ENCODE results near the gene TLE2.

TLE2 gene

GRCh38 chr19:2977746-2978138 is 51.3 kb downstream of the TLE2 start:
- peaks cover 15 to 23% of the 10 kb centered on the region in 2 donors for H3K4me1 ChIP-seq (ENCODE audit: control insufficient read depth in 2 of 2, insufficient read depth in 1 of 2, low read depth in 1 of 2, low read length in 2 of 2)
- peaks cover 3 to 52% (median 45%) of the 10 kb centered on the region in 3 experiments for H3K27me3 ChIP-seq (ENCODE audit: control insufficient read depth in 3 of 3, insufficient read depth in 3 of 3, low read depth in 1 of 3, low read length in 3 of 3)
- H2AFZ ChIP-seq (ENCODE audit: low read length), result peak overlapping the region; percentile 8
- no CpG with 5 or more reads among the region's 10 CpGs for WGBS, 2 donors (ENCODE audit: extremely low coverage in 2 of 2, insufficient read length in 2 of 2, insufficient replicate concordance in 1 of 2)
- no peak overlapping the region for H4K91ac ChIP-seq (ENCODE audit: low read depth, low read length, poor library complexity)
- H3K23ac ChIP-seq (ENCODE audit: low read depth, low read length, poor library complexity), result no peak overlapping the region
- no peak overlapping the region for H3K9ac ChIP-seq (ENCODE audit: low read depth, low read length, poor library complexity)
- no peaks in the 10 kb centered on the region for H3K79me1 ChIP-seq (ENCODE audit: low read depth, low read length)
- H2AK5ac ChIP-seq (ENCODE audit: low read depth, low read length), result no peak overlapping the region
- no peak overlapping the region for H2BK12ac ChIP-seq (ENCODE audit: low read length)
- no peak overlapping the region for H3K14ac ChIP-seq (ENCODE audit: low read length)
- no peak overlapping the region for H3K4me2 ChIP-seq (ENCODE audit: insufficient read depth, low read length, poor library complexity, severe bottlenecking)
- H3K18ac ChIP-seq (ENCODE audit: low read length), result no peak overlapping the region
- no peak overlapping the region for H2BK5ac ChIP-seq (ENCODE audit: low read length)
- H2BK120ac ChIP-seq (ENCODE audit: low read depth, low read length), result no peak overlapping the region
- DNase-seq (ENCODE audit: low spot score), result no peak
- H3K9me3 ChIP-seq (replicated peaks in 1 of 2; ENCODE audit: control insufficient read depth in 2 of 2, insufficient read depth in 1 of 2, low read depth in 1 of 2, low read length in 2 of 2), result no peaks in the 10 kb centered on the region
- no peak overlapping the region for H3K4me3 ChIP-seq (ENCODE audit: low read length in 2 of 2)
- no peak overlapping the region for H2BK15ac ChIP-seq (ENCODE audit: low read length)
- H4K8ac ChIP-seq (ENCODE audit: low read depth, low read length), result no peak overlapping the region
- H3K36me3 ChIP-seq (replicated peaks in 1 of 2; ENCODE audit: control insufficient read depth in 2 of 2, insufficient read depth in 2 of 2, low read length in 2 of 2), result no peaks in the 10 kb centered on the region
- no peak overlapping the region for H3K4ac ChIP-seq (ENCODE audit: low read length)
- H3K27ac ChIP-seq (replicated peaks; ENCODE audit: low read length), result no peak overlapping the region

DNA sequence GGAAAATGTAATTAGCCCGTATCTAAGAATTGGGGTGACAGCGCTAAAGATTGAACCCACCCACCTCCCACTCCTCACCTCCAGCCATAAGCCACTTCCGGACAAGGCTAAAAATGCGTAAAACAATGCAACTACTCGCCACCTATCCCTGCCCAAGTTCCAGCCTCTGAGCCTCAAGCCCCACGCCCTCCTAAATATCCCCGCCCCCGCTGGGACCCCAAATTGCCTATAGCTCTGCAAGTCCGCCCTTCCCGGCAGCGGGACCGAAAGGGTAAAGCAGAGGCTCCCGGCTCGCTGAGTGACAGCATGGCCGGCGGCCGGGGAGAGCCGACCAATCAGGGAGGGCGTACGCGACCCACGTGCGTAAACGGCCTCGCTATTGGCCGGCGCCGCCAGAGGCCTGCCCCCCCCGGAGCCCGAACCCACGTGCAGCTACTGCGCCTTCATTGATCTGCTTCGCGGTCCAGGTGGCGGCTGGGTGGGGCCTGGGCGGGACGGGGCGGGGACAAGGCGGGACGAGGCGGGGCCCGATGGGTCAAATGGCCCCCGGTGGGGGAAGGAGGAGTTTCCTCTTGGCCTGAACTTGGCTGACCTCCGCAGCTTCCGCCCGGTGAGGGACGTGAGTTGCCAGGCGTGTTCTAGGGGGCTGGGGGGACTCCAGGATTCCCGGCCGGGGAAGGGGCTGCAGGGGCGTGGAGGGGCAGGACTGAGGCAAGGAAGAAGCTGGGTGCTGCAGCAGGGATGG is 51.9 kb downstream of the TLE2 start, which contains the start of gene TLE6:
Gene TLE6 (plus strand): TSS at position 564 of the 745 bp plus-strand sequence. CDS start 670 bp downstream, outside the sequence.
- Histone ChIP-seq H2BK5ac (ENCODE audit: low read length) (no peak within 1 kb of the TSS), H4K91ac (ENCODE audit: low read depth, low read length, poor library complexity) (no peak within 1 kb of the TSS), H2BK120ac (ENCODE audit: low read depth, low read length) (no peak within 1 kb of the TSS), H3K27ac (replicated peaks; ENCODE audit: low read length) (no peak within 1 kb of the TSS), H3K4me3 (ENCODE audit: low read length in 2 of 2) (peak within 1 kb of the TSS; percentile 31 to 69), H3K14ac (ENCODE audit: low read length) (no peak within 1 kb of the TSS), H3K9ac (ENCODE audit: low read depth, low read length, poor library complexity) (no peak within 1 kb of the TSS), H3K18ac (ENCODE audit: low read length) (peak within 1 kb of the TSS; percentile 72), H3K4me2 (ENCODE audit: insufficient read depth, low read length, poor library complexity, severe bottlenecking) (peak within 1 kb of the TSS; percentile 31), H3K79me1 (ENCODE audit: low read depth, low read length) (no peaks in the 10 kb centered on the region), H3K4me1 (ENCODE audit: control insufficient read depth in 2 of 2, insufficient read depth in 1 of 2, low read depth in 1 of 2, low read length in 2 of 2) (peaks cover 12 to 19% of the 10 kb centered on the region in 2 donors), H4K8ac (ENCODE audit: low read depth, low read length) (no peak within 1 kb of the TSS), H3K36me3 (replicated peaks in 1 of 2; ENCODE audit: control insufficient read depth in 2 of 2, insufficient read depth in 2 of 2, low read length in 2 of 2) (no peaks in the 10 kb centered on the region), H3K4ac (ENCODE audit: low read length) (no peak within 1 kb of the TSS), H2AFZ (ENCODE audit: low read length) (peak within 1 kb of the TSS; percentile 53), H3K27me3 (ENCODE audit: control insufficient read depth in 3 of 3, insufficient read depth in 3 of 3, low read depth in 1 of 3, low read length in 3 of 3) (peaks cover 3 to 48% (median 42%) of the 10 kb centered on the region in 3 experiments), H3K9me3 (replicated peaks in 1 of 2; ENCODE audit: control insufficient read depth in 2 of 2, insufficient read depth in 1 of 2, low read depth in 1 of 2, low read length in 2 of 2) (no peaks in the 10 kb centered on the region), H2BK15ac (ENCODE audit: low read length) (no peak within 1 kb of the TSS), H2BK12ac (ENCODE audit: low read length) (no peak within 1 kb of the TSS), H2AK5ac (ENCODE audit: low read depth, low read length) (no peak within 1 kb of the TSS), H3K23ac (ENCODE audit: low read depth, low read length, poor library complexity) (peak within 1 kb of the TSS; percentile 85)
- no CpG with 5 or more reads among the region's 51 CpGs for WGBS, 2 donors (ENCODE audit: extremely low coverage in 2 of 2, insufficient read length in 2 of 2, insufficient replicate concordance in 1 of 2)
- DNase-seq (ENCODE audit: low spot score), result peak; percentile 93

DNA sequence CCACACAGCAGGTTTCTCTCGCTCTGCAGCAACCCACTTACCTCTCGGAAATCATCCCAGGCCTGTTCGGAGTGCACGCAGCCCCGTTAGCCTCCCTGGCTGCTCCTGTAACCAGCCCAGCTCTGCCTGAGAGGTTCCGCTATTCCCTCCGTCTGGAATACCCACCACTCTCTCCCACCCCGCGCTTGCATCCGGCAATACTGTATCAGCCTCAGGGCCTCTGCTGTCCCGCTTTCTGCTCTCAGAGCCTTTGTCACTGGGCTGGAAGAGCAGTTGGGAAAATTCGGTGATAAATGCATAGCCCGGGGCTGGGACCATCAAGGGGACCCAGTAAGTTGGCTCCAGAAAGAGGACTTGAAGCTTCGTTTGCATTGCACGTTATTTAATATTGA is 52.5 kb downstream of the TLE2 start:
- H3K9ac ChIP-seq (ENCODE audit: low read depth, low read length, poor library complexity), result no peak overlapping the region
- H3K4me2 ChIP-seq (ENCODE audit: insufficient read depth, low read length, poor library complexity, severe bottlenecking), result peak overlapping the region; percentile 31
- H3K14ac ChIP-seq (ENCODE audit: low read length), result no peak overlapping the region
- H2AFZ ChIP-seq (ENCODE audit: low read length), result peak overlapping the region; percentile 53
- no peak overlapping the region for H4K91ac ChIP-seq (ENCODE audit: low read depth, low read length, poor library complexity)
- no peak overlapping the region for H2AK5ac ChIP-seq (ENCODE audit: low read depth, low read length)
- no peak overlapping the region for H2BK120ac ChIP-seq (ENCODE audit: low read depth, low read length)
- no peaks in the 10 kb centered on the region for H3K36me3 ChIP-seq (replicated peaks in 1 of 2; ENCODE audit: control insufficient read depth in 2 of 2, insufficient read depth in 2 of 2, low read length in 2 of 2)
- DNase-seq (ENCODE audit: low spot score), result no peak
- H3K27me3 ChIP-seq (ENCODE audit: control insufficient read depth in 3 of 3, insufficient read depth in 3 of 3, low read depth in 1 of 3, low read length in 3 of 3), result peaks cover 3 to 45% (median 37%) of the 10 kb centered on the region in 3 experiments
- no peak overlapping the region for H3K23ac ChIP-seq (ENCODE audit: low read depth, low read length, poor library complexity)
- H3K4me3 ChIP-seq (ENCODE audit: low read length in 2 of 2), result peak overlapping the region; percentile 31 to 69
- H4K8ac ChIP-seq (ENCODE audit: low read depth, low read length), result no peak overlapping the region
- no peaks in the 10 kb centered on the region for H3K9me3 ChIP-seq (replicated peaks in 1 of 2; ENCODE audit: control insufficient read depth in 2 of 2, insufficient read depth in 1 of 2, low read depth in 1 of 2, low read length in 2 of 2)
- H3K18ac ChIP-seq (ENCODE audit: low read length), result peak overlapping the region; percentile 72
- no peak overlapping the region for H3K27ac ChIP-seq (replicated peaks; ENCODE audit: low read length)
- peaks cover 12 to 24% of the 10 kb centered on the region in 2 donors for H3K4me1 ChIP-seq (ENCODE audit: control insufficient read depth in 2 of 2, insufficient read depth in 1 of 2, low read depth in 1 of 2, low read length in 2 of 2)
- H2BK12ac ChIP-seq (ENCODE audit: low read length), result no peak overlapping the region
- H2BK5ac ChIP-seq (ENCODE audit: low read length), result no peak overlapping the region
- no peaks in the 10 kb centered on the region for H3K79me1 ChIP-seq (ENCODE audit: low read depth, low read length)
- no peak overlapping the region for H2BK15ac ChIP-seq (ENCODE audit: low read length)
- no CpG with 5 or more reads among the region's 15 CpGs for WGBS, 2 donors (ENCODE audit: extremely low coverage in 2 of 2, insufficient read length in 2 of 2, insufficient replicate concordance in 1 of 2)
- H3K4ac ChIP-seq (ENCODE audit: low read length), result no peak overlapping the region

- H2BK5ac ChIP-seq (ENCODE audit: low read length), result no peak overlapping the region
- no peak overlapping the region for H2BK15ac ChIP-seq (ENCODE audit: low read length)
- H2BK120ac ChIP-seq (ENCODE audit: low read depth, low read length), result no peak overlapping the region
- H3K4me2 ChIP-seq (ENCODE audit: insufficient read depth, low read length, poor library complexity, severe bottlenecking), result no peak overlapping the region
- no peaks in the 10 kb centered on the region for H3K79me1 ChIP-seq (ENCODE audit: low read depth, low read length)
- H3K9ac ChIP-seq (ENCODE audit: low read depth, low read length, poor library complexity), result no peak overlapping the region
- no peak overlapping the region for H2BK12ac ChIP-seq (ENCODE audit: low read length)
- no peak overlapping the region for H3K4me3 ChIP-seq (ENCODE audit: low read length in 2 of 2)
- DNase-seq (ENCODE audit: low spot score), result no peak
- H3K4ac ChIP-seq (ENCODE audit: low read length), result no peak overlapping the region
- no peaks in the 10 kb centered on the region for H3K36me3 ChIP-seq (replicated peaks in 1 of 2; ENCODE audit: control insufficient read depth in 2 of 2, insufficient read depth in 2 of 2, low read length in 2 of 2)
- no peak overlapping the region for H4K8ac ChIP-seq (ENCODE audit: low read depth, low read length)
- WGBS, 2 donors (ENCODE audit: extremely low coverage in 2 of 2, insufficient read length in 2 of 2, insufficient replicate concordance in 1 of 2), result no CpG with 5 or more reads among the region's 14 CpGs
- H4K91ac ChIP-seq (ENCODE audit: low read depth, low read length, poor library complexity), result no peak overlapping the region
- no peak overlapping the region for H3K18ac ChIP-seq (ENCODE audit: low read length)
- no peak overlapping the region for H3K14ac ChIP-seq (ENCODE audit: low read length)
- no peak overlapping the region for H2AK5ac ChIP-seq (ENCODE audit: low read depth, low read length)
- no peaks in the 10 kb centered on the region for H3K9me3 ChIP-seq (replicated peaks in 1 of 2; ENCODE audit: control insufficient read depth in 2 of 2, insufficient read depth in 1 of 2, low read depth in 1 of 2, low read length in 2 of 2)
- H3K4me1 ChIP-seq (ENCODE audit: control insufficient read depth in 2 of 2, insufficient read depth in 1 of 2, low read depth in 1 of 2, low read length in 2 of 2), result peaks cover 12 to 24% of the 10 kb centered on the region in 2 donors
- peaks cover 3 to 36% (median 29%) of the 10 kb centered on the region in 3 experiments for H3K27me3 ChIP-seq (ENCODE audit: control insufficient read depth in 3 of 3, insufficient read depth in 3 of 3, low read depth in 1 of 3, low read length in 3 of 3)
- H2AFZ ChIP-seq (ENCODE audit: low read length), result no peak overlapping the region
- H3K23ac ChIP-seq (ENCODE audit: low read depth, low read length, poor library complexity), result no peak overlapping the region
- H3K27ac ChIP-seq (replicated peaks; ENCODE audit: low read length), result no peak overlapping the region
Measured at GRCh38 chr19:2974342-2975041, 54.6 kb downstream of the TLE2 start.

All from neuronal stem cell (in vitro differentiated cells).